HEK293 (cell line): ENCODE data around the gene PPM1F.

Source experiments
- BCL11A ChIP-seq: fragments of 450-650 bp; formaldehyde crosslinking; IDR thresholded peaks from 2 replicates; pipeline ENCODE4 v1.5.1; 2016; ENCODE audit warnings: low read depth, missing biosample characterization, missing genetic modification characterization
- SP7 ChIP-seq: fragments of 450-650 bp; formaldehyde crosslinking; IDR thresholded peaks from 2 replicates; pipeline ENCODE4 v1.5.1; 2016; ENCODE audit warnings: missing biosample characterization, missing genetic modification characterization
- ZNF394 ChIP-seq: fragments of 450-650 bp; formaldehyde crosslinking; IDR thresholded peaks from 2 replicates; pipeline ENCODE4 v1.5.1; 2016; ENCODE audit warnings: missing biosample characterization, missing genetic modification characterization, mild to moderate bottlenecking, moderate library complexity, borderline replicate concordance
- ZSCAN5A ChIP-seq: fragments of 450-650 bp; formaldehyde crosslinking; IDR thresholded peaks from 2 replicates; pipeline ENCODE4 v1.5.1; 2016; ENCODE audit warnings: missing biosample characterization, missing genetic modification characterization
- TF ChIP-seq, protein P1 (sequence below): fragments of 450-650 bp; formaldehyde crosslinking; IDR thresholded peaks from 2 replicates; pipeline ENCODE4 v1.5.1; 2016; ENCODE audit warnings: missing biosample characterization, missing genetic modification characterization

- TF ChIP-seq ZNF394 (tag by site-specific recombination) (no peak), SP7 (no peak), BCL11A (tag by site-specific recombination) (no peak), ZSCAN5A (no peak)
- TF ChIP-seq, protein P1, sequence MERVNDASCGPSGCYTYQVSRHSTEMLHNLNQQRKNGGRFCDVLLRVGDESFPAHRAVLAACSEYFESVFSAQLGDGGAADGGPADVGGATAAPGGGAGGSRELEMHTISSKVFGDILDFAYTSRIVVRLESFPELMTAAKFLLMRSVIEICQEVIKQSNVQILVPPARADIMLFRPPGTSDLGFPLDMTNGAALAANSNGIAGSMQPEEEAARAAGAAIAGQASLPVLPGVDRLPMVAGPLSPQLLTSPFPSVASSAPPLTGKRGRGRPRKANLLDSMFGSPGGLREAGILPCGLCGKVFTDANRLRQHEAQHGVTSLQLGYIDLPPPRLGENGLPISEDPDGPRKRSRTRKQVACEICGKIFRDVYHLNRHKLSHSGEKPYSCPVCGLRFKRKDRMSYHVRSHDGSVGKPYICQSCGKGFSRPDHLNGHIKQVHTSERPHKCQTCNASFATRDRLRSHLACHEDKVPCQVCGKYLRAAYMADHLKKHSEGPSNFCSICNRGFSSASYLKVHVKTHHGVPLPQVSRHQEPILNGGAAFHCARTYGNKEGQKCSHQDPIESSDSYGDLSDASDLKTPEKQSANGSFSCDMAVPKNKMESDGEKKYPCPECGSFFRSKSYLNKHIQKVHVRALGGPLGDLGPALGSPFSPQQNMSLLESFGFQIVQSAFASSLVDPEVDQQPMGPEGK (tag by site-specific recombination) = no peak
These were observed 19.2 kb downstream of the PPM1F start for GRCh38 chr22:21933413-21933812.
